K562 (cell line): ENCODE results near the gene ASAH2B. TPM values are rescaled to one million over a fixed set of nuclear protein-coding genes. Genes with fewer than 3 reads are reported as not detected.
A peak's percentile ranks its signal among the peaks of the same experiment; 100 is the strongest.

ENCODE experiments used
- ETV1 ChIP-seq: fragments of 450-650 bp; conservative IDR thresholded peaks from 2 replicates; pipeline ENCODE4 v1.6.1; 2016; ENCODE audit warnings: missing genetic modification characterization, control low read depth, low read depth, missing compliant biosample characterization
- PHB2 ChIP-seq: fragments of 450-650 bp; IDR thresholded peaks from 2 replicates; pipeline ENCODE4 v1.6.1; 2017; ENCODE audit warnings: low read depth
- RFX5 ChIP-seq: IDR thresholded peaks from 2 replicates; pipeline ENCODE4 v1.6.1; 2011; ENCODE audit warnings: low read depth, mild to moderate bottlenecking, improper control_type of control experiment, low read length
- ZNF239 ChIP-seq: fragments of 250-450 bp; sonication (Bioruptor Pico); IDR thresholded peaks from 2 replicates; pipeline ENCODE4 v1.4.0; 2020; ENCODE audit warnings: mild to moderate bottlenecking
- polyA plus RNA-seq, 8 experiments: library from polyadenylated mRNA; depleted of rRNA in 4 of 8; stranded (reverse) in 5 of 8; unstranded in 3 of 8; fragments of >200 nt; fragmentation: Nextera tagmentation in 2 of 8; fragmentation: Illumina TruSeq in 1 of 8; extraction: Ambion mirVana in 2 of 8; extraction: Trizol in 1 of 8; gene quantifications; 2 replicates each; pipeline versions ENCODE4 v1.2.1 to v1.2.3, GENCODE V29; 2011 to 2014; ENCODE audit warnings: inconsistent platforms in 1 of 8, missing spikeins in 1 of 8
- total RNA-seq, 7 experiments: library from RNA; depleted of rRNA in 6 of 7; stranded (reverse); fragments of >200 nt in 6 of 7; fragmentation: Illumina TruSeq in 2 of 7; extraction: Trizol in 2 of 7; gene quantifications; 2 replicates each; pipeline versions ENCODE4 v1.2.1 to v1.2.3, GENCODE V29; 2011 to 2021; ENCODE audit warnings: low replicate concordance in 1 of 7
- TF ChIP-seq, protein P1 (sequence below): fragments of 450-650 bp; IDR thresholded peaks from 2 replicates; pipeline ENCODE4 v1.6.1; 2018; ENCODE audit warnings: mild to moderate bottlenecking, low read depth; ENCODE audit not compliant: partially characterized antibody
- TF ChIP-seq, protein P2 (sequence below): sonication (generic); formaldehyde crosslinking; IDR thresholded peaks from 2 replicates; pipeline ENCODE4 v1.8.0; 2022; ENCODE audit warnings: missing genetic modification reagents, mild to moderate bottlenecking, borderline replicate concordance
- TF ChIP-seq, protein P3 (sequence below), 3 experiments: fragments of 200-800 bp in 1 of 3; fragments of 250-450 bp in 1 of 3; fragments of 450-650 bp in 1 of 3; sonication (Bioruptor Pico) in 1 of 3; sonication (Bioruptor generic) in 1 of 3; formaldehyde crosslinking in 1 of 3; IDR thresholded peaks; 2 replicates each; pipeline versions ENCODE4 v1.6.1 to v1.8.0; 2016 to 2022; ENCODE audit warnings: mild to moderate bottlenecking in 2 of 3, missing genetic modification characterization in 2 of 3, missing compliant biosample characterization in 1 of 3, moderate library complexity in 1 of 3
- TF ChIP-seq, protein P4 (sequence below), 3 experiments: IDR thresholded peaks in 2 of 3; conservative IDR thresholded peaks in 1 of 3; 2 replicates each; pipeline ENCODE4 v1.5.1; 2011 to 2012; ENCODE audit warnings: low read length in 3 of 3, mild to moderate bottlenecking in 3 of 3, control low read depth in 2 of 3, improper control_type of control experiment in 1 of 3, inconsistent platforms in 1 of 3, low read depth in 1 of 3, mixed read lengths in 1 of 3, moderate library complexity in 1 of 3; ENCODE audit not compliant: insufficient read depth in 2 of 3
- TF ChIP-seq, protein P5 (sequence below): fragments of 250-450 bp; sonication (Bioruptor Pico); IDR thresholded peaks from 2 replicates; pipeline ENCODE4 v1.9.0; 2021; ENCODE audit warnings: mild to moderate bottlenecking, inconsistent platforms

ASAH2B gene
- total and polyA plus RNA-seq, 9 of the 15 experiments (the other 6 are each of a cell fraction or from before 2014, with no cell fraction given) = 5.0 to 18.3 (median 14.4) TPM

DNA sequence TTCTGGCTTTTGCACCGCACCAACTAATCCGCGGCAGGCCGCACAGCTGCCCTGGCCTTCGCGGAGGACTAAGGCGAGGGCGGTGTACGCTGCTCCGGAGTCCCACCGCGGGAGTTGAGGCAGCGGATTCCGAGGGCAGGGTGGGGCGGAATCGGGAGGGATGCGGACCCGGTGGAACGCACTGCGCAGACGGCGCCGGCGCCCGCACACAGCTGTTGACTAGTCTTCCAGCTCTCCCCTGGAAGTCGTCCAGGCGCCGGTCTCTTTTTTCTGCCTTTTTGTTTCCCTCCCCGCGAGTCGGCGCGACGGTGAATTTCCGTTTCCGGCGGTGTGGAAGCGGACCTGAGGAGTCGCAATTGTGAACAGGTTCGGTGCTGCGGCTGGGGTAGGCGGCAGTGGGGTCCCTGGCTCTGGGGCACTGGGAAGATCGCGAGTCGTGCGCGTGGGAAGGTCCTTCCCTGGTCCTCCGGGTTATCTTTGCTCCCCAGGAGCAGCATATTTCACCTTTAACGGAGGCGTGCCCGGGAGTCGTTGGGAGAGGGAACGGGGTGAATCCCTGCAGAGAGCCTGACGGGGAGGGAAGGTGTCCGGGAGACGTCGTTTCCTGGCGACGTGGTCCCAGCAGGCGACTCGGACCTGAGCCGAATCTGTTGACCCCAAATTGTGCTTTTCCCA, at the start of gene ASAH2B (continued):
- TF ChIP-seq, protein P1, sequence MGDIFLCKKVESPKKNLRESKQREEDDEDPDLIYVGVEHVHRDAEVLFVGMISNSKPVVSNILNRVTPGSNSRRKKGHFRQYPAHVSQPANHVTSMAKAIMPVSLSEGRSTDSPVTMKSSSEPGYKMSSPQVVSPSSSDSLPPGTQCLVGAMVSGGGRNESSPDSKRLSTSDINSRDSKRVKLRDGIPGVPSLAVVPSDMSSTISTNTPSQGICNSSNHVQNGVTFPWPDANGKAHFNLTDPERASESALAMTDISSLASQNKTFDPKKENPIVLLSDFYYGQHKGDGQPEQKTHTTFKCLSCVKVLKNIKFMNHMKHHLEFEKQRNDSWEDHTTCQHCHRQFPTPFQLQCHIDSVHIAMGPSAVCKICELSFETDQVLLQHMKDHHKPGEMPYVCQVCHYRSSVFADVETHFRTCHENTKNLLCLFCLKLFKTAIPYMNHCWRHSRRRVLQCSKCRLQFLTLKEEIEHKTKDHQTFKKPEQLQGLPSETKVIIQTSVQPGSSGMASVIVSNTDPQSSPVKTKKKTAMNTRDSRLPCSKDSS = no peak
- TF ChIP-seq, protein P2, sequence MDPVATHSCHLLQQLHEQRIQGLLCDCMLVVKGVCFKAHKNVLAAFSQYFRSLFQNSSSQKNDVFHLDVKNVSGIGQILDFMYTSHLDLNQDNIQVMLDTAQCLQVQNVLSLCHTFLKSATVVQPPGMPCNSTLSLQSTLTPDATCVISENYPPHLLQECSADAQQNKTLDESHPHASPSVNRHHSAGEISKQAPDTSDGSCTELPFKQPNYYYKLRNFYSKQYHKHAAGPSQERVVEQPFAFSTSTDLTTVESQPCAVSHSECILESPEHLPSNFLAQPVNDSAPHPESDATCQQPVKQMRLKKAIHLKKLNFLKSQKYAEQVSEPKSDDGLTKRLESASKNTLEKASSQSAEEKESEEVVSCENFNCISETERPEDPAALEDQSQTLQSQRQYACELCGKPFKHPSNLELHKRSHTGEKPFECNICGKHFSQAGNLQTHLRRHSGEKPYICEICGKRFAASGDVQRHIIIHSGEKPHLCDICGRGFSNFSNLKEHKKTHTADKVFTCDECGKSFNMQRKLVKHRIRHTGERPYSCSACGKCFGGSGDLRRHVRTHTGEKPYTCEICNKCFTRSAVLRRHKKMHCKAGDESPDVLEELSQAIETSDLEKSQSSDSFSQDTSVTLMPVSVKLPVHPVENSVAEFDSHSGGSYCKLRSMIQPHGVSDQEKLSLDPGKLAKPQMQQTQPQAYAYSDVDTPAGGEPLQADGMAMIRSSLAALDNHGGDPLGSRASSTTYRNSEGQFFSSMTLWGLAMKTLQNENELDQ (CRISPR knock-in tag) = no peak
- TF ChIP-seq, protein P3, sequence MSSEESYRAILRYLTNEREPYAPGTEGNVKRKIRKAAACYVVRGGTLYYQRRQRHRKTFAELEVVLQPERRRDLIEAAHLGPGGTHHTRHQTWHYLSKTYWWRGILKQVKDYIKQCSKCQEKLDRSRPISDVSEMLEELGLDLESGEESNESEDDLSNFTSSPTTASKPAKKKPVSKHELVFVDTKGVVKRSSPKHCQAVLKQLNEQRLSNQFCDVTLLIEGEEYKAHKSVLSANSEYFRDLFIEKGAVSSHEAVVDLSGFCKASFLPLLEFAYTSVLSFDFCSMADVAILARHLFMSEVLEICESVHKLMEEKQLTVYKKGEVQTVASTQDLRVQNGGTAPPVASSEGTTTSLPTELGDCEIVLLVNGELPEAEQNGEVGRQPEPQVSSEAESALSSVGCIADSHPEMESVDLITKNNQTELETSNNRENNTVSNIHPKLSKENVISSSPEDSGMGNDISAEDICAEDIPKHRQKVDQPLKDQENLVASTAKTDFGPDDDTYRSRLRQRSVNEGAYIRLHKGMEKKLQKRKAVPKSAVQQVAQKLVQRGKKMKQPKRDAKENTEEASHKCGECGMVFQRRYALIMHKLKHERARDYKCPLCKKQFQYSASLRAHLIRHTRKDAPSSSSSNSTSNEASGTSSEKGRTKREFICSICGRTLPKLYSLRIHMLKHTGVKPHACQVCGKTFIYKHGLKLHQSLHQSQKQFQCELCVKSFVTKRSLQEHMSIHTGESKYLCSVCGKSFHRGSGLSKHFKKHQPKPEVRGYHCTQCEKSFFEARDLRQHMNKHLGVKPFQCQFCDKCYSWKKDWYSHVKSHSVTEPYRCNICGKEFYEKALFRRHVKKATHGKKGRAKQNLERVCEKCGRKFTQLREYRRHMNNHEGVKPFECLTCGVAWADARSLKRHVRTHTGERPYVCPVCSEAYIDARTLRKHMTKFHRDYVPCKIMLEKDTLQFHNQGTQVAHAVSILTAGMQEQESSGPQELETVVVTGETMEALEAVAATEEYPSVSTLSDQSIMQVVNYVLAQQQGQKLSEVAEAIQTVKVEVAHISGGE (CRISPR knock-in tag; IDR thresholded peaks at IDR 0.05) = peak; percentile 79 to 97 (median 81); a peak in 5 of 6 replicates
- TF ChIP-seq, protein P4, sequence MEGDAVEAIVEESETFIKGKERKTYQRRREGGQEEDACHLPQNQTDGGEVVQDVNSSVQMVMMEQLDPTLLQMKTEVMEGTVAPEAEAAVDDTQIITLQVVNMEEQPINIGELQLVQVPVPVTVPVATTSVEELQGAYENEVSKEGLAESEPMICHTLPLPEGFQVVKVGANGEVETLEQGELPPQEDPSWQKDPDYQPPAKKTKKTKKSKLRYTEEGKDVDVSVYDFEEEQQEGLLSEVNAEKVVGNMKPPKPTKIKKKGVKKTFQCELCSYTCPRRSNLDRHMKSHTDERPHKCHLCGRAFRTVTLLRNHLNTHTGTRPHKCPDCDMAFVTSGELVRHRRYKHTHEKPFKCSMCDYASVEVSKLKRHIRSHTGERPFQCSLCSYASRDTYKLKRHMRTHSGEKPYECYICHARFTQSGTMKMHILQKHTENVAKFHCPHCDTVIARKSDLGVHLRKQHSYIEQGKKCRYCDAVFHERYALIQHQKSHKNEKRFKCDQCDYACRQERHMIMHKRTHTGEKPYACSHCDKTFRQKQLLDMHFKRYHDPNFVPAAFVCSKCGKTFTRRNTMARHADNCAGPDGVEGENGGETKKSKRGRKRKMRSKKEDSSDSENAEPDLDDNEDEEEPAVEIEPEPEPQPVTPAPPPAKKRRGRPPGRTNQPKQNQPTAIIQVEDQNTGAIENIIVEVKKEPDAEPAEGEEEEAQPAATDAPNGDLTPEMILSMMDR (IDR thresholded peaks at IDR 0.05 in 2 of 3, conservative IDR thresholded peaks at IDR 0.05 in 1 of 3; ENCODE audit: insufficient read depth in 2 of 3, low read depth in 1 of 3, low read length in 3 of 3) = 0 out of 6 replicates have a peak, but pooled peaks of 1 of the 3 experiments have one; percentile 8
- TF ChIP-seq PHB2 (no peak), ETV1 (tag) (peak; percentile 66; the same call in 1 of the 2 replicates), ZNF239 (CRISPR knock-in tag) (no peak), RFX5 (no peak)
- TF ChIP-seq, protein P5, sequence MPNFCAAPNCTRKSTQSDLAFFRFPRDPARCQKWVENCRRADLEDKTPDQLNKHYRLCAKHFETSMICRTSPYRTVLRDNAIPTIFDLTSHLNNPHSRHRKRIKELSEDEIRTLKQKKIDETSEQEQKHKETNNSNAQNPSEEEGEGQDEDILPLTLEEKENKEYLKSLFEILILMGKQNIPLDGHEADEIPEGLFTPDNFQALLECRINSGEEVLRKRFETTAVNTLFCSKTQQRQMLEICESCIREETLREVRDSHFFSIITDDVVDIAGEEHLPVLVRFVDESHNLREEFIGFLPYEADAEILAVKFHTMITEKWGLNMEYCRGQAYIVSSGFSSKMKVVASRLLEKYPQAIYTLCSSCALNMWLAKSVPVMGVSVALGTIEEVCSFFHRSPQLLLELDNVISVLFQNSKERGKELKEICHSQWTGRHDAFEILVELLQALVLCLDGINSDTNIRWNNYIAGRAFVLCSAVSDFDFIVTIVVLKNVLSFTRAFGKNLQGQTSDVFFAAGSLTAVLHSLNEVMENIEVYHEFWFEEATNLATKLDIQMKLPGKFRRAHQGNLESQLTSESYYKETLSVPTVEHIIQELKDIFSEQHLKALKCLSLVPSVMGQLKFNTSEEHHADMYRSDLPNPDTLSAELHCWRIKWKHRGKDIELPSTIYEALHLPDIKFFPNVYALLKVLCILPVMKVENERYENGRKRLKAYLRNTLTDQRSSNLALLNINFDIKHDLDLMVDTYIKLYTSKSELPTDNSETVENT = no peak
